ENCODE data around the gene IFNAR2.
"Not testable (repeated sequence)": the region's sequence is repeated elsewhere in the genome, so short reads cannot be mapped to it uniquely, and the experiment has no call there.

Gene IFNAR2

GRCh38 chr21:33246506-33246905 is 16.8 kb downstream of the IFNAR2 start:
- no peaks in the 10 kb centered on the region for H3K27me3 ChIP-seq
- intact Hi-C loops (cut with DNase I; ENCODE audit: low total_unique reads) = no loop called here
- no peak for DNase-seq
- H3K27ac ChIP-seq = no peak overlapping the region
- no peaks in the 10 kb centered on the region for H3K4me1 ChIP-seq
- peaks cover 49 to 71% (median 53%) of the 10 kb centered on the region in 3 donors for H3K36me3 ChIP-seq
- no peaks in the 10 kb centered on the region for H3K9me3 ChIP-seq
- TF ChIP-seq CTCF (IDR thresholded peaks at IDR 0.05) = no peak
- H3K4me3 ChIP-seq = no peak overlapping the region

DNA sequence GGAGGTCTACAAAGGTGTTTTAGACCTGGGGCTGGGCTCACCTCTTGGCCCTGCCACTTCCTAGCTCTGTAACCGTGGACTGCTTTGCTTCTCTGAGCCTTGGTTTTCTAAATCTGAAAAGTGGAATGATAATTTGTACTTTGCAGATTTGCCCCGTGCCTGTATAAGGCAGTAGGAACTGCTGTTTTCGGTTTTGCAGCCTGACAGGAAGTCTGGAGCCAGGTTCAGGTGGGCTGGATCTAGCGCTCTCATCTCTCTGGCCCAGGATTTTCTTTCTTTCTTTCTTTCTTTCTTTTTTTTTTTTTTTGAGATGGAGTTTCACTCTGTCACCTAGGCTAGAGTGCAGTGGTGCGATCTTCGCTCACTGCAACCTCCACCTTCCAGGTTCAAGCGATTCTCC is 17.2 kb downstream of the IFNAR2 start:
- no peak overlapping the region for H3K4me3 ChIP-seq
- H3K27ac ChIP-seq = no peak overlapping the region
- no peak for TF ChIP-seq CTCF (IDR thresholded peaks at IDR 0.05)
- peaks cover 49 to 76% (median 55%) of the 10 kb centered on the region in 3 donors for H3K36me3 ChIP-seq
- no peaks in the 10 kb centered on the region for H3K9me3 ChIP-seq
- no peaks in the 10 kb centered on the region for H3K4me1 ChIP-seq
- DNase-seq = no peak
- intact Hi-C loops (cut with DNase I; ENCODE audit: low total_unique reads) = no loop called here
- no peaks in the 10 kb centered on the region for H3K27me3 ChIP-seq

GRCh38 chr21:33247599-33247998 is 17.9 kb downstream of the IFNAR2 start:
- no peak for TF ChIP-seq CTCF (IDR thresholded peaks at IDR 0.05)
- no peaks in the 10 kb centered on the region for H3K27me3 ChIP-seq
- no peak for DNase-seq
- no peaks in the 10 kb centered on the region for H3K4me1 ChIP-seq
- H3K9me3 ChIP-seq = no peaks in the 10 kb centered on the region
- no peak overlapping the region for H3K27ac ChIP-seq
- intact Hi-C loops (cut with DNase I; ENCODE audit: low total_unique reads) = no loop called here
- H3K4me3 ChIP-seq = no peak overlapping the region
- peaks cover 51 to 82% (median 61%) of the 10 kb centered on the region in 3 donors for H3K36me3 ChIP-seq

DNA sequence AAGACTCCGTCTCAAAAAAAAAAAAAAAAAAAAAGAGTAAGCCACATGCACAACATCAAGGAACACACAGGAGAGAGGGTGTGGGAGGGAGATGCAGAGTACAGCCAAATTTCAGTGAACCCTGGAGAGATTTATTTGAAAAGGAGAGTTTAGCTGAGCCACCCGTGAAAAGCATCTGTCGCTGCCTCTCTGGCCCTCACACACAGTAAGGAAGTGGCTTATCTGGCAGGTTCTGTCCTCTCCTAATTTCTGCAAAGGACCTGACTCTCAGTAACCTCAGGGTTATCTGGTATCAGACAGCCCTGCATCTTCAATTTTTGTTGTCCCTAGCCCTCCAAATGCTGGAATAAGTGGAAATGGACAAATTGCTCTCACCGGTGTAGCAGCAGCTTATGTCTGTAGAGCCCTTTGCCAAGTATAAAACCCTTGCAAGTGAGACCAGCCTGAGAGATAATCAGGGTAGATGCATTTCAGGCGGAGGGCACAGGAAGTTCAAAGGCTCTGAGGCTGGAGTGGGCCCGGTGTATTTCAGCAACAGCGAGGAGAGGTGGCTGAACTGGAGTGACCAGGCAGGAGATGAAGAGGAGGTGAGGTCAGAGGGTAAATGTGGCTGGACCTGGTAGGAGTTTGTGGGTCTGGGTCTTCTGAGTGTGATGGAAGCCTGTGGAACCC is 19.7 kb downstream of the IFNAR2 start:
- intact Hi-C loops (cut with DNase I; ENCODE audit: low total_unique reads) = no loop called here
- Histone ChIP-seq H3K27me3 (no peaks in the 10 kb centered on the region), H3K36me3 (peaks cover 64 to 93% (median 80%) of the 10 kb centered on the region in 3 donors), H3K9me3 (no peaks in the 10 kb centered on the region), H3K4me3 (no peak overlapping the region), H3K27ac (no peak overlapping the region), H3K4me1 (no peaks in the 10 kb centered on the region)
- DNase-seq = no peak
- no peak for TF ChIP-seq CTCF (IDR thresholded peaks at IDR 0.05)

GRCh38 chr21:33251119-33251518 is 21.4 kb downstream of the IFNAR2 start:
- Histone ChIP-seq H3K36me3 (peaks cover 53 to 94% (median 82%) of the 10 kb centered on the region in 3 donors), H3K27me3 (no peaks in the 10 kb centered on the region), H3K27ac (no peak overlapping the region), H3K9me3 (no peaks in the 10 kb centered on the region), H3K4me3 (no peak overlapping the region), H3K4me1 (no peaks in the 10 kb centered on the region)
- TF ChIP-seq CTCF (IDR thresholded peaks at IDR 0.05) = no peak
- no peak for DNase-seq
- intact Hi-C loops (cut with DNase I; ENCODE audit: low total_unique reads) = no loop called here

DNA sequence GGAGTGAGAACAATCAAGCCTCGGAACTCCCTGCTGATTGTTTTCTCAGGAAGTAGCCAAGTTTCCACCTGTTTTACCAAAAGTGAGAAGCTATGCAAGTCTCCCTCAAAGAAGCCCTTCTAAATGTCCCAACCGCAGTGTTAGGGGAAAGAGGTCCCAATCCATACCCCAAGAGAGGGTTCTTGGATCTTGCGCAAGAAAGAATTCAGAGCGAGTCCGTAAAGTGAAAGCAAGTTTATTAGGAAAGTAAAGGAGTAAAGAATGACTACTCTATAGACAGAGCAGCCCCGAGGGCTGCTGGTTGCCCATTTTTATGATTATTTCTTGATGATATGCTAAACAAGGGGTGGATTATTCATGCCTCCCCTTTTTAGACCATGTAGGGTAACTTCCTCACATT is 23.6 kb downstream of the IFNAR2 start:
- H3K4me1 ChIP-seq; H3K27me3 ChIP-seq; intact Hi-C loops (cut with DNase I; ENCODE audit: low total_unique reads); H3K4me3 ChIP-seq; DNase-seq; H3K9me3 ChIP-seq; H3K27ac ChIP-seq: not testable (repeated sequence)
- peaks cover 44 to 99% (median 84%) of the 10 kb centered on the region in 3 donors for H3K36me3 ChIP-seq

Data from tibial artery (tissue), 4 donors.